HG03095 (cell line): Measurements from ENCODE around the gene MGAT3.

Source experiments
- ATAC-seq: cut with Tn5 transposase; IDR thresholded peaks from one replicate; pipeline ENCODE4 v1.9.1; 2021; ENCODE audit warnings: moderate library complexity; ENCODE audit not compliant: unreplicated experiment

The MGAT3 gene

GRCh38 chr22:39448205-39449054 is 8.4 kb upstream of the MGAT3 start:
- no peak for ATAC-seq

GRCh38 chr22:39449708-39450107 is 7.1 kb upstream of the MGAT3 start:
- ATAC-seq, result no peak

GRCh38 chr22:39450258-39450955 is 6.4 kb upstream of the MGAT3 start:
- ATAC-seq, result no peak

DNA sequence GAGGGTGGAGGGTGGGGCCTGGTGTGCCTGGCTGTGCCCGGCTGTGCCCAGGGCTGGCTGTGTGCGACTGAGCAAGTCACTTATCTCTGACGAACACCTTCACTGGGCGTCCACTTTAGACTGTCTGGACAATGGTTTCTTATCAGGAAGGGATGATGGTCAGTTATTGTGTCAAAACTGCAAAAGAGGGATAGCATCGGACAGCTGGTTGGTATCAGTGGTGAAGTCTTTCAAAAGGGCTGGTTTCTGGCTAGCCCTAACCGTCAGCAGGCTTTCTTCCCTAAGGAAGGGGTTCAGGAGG is 4.1 kb upstream of the MGAT3 start:
- no peak for ATAC-seq

GRCh38 chr22:39453765-39454378 is 2.9 kb upstream of the MGAT3 start:
- ATAC-seq, result no peak

DNA sequence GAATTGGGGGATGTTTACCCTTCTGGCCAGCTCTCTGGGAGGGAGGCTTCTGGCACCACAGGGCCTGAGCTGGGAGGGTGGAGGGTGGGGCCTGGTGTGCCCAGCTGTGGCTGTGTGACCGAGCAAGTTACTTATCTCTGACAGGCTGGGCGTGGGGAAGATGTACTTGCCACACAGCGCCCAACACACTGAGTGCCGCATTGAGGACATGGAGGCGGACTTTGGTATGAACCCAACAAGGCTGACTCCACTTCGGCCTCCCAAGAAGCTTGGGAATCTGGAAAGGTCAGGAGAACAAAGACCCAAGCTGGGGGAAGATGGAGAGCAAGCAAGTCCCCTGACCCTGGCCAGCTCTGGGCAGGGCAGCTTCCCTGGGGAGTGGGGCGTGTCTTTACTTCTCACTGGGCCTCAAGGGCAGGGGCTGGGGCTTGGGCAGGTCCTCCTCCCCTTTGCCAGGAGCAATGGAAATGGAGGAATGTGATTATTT is 2.4 kb upstream of the MGAT3 start:
- no peak for ATAC-seq

DNA sequence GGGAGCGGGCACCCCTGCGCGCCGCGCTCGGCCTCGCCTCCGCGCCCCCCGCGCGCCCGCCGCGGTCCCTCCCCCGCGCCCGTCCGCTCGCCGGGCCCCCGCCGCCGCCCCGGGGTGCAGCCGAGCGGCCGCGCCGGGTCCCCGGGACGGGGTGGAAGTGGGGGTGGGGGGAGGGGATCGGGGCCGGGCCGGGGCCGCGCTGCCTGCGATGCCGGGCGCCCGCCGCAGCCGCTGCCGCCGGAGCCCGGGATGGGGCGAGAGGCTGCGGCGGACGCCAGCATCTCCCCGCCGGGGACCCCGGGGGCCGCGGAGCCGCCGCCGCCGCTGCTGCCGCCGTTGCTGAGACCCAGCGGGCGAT is 365 bp downstream of the MGAT3 start:
- ATAC-seq, result no peak

GRCh38 chr22:39457556-39458443 is 988 bp downstream of the MGAT3 start:
- no peak for ATAC-seq

- no peak for ATAC-seq
Measured at GRCh38 chr22:39458444-39459083, 1.8 kb downstream of the MGAT3 start.

DNA sequence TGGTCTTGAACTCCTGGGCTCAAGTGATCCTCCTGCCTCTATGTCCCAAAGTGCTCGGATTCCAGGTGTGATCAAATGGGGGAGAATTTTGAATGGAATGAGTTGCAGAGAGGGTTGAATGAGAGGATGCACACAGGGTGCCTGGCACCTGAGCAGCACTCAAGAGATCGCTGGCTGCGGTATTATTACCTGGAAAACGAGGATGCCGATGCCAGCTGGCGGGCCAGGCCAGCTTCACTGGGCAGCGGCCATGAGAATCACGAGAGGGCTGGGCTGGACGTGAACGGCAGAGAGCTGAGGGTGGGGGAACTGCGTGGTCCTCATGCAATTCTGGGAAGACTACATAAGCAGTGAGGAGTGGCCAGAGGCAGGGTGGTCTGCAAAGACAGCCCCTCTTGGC is 2.9 kb downstream of the MGAT3 start:
- no peak for ATAC-seq

- no peak for ATAC-seq
Measured at GRCh38 chr22:39462443-39463221, 5.8 kb downstream of the MGAT3 start.

GRCh38 chr22:39463277-39463676 is 6.5 kb downstream of the MGAT3 start:
- no peak for ATAC-seq

DNA sequence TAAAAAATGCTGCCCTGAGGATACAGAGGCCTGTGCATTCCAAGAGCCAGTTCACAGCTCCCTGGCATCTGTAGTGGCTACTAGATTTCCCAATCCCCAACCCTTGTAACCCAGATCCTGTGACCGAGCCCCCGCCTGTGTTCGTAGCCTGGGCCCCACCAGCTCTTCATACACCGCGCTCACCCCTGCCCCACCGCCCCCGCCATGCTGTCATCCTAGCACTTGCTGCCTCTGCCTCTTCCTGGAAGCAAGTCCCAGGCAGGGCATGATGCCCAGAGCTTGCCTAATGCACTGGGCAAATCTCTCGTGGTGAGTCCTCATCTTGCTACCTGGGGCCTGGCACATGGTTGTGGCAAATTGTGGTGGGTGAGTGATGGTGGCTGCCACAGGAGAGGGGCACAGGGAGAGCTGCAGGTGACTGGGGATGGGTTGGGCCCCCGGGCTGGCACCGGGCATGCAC is 7.1 kb downstream of the MGAT3 start:
- ATAC-seq, result no peak

DNA sequence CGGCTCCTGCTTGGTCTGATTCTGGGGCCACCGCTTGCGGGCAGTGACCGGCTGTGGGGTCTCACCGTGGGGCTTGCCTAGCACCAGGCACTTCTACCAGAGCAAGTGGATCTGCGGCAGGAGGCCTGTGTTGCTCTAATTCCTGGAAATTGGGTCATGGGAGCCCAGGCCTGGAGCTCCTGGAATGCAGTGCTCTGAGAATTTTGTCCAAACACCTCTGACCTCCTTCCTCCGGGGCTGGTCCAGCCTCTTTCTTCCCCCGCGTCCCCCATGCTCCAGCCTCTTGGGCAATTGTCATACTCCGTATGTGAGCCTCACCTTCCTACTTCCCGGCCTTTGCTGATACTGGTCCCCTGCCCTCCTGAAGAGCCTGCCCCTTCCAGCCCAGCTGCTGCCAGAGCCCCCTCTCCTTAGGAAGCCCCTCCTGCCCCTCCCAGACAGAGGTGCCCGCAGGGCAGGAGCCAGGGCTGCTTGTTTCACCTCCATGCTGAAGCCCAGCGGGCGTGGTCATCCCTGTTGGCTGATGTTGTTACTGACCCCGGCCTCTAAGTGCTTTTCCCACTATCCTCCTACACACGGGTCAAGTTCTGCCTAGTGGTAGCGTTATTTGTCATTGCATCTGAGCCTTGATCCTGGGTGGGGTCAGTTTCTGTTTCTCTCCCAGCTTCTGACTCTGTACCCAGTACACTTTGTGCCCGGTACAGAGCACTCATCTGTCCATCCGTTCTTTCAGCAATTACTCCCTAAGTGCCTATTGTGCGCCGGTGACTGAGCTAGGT is 9.6 kb downstream of the MGAT3 start:
- no peak for ATAC-seq

DNA sequence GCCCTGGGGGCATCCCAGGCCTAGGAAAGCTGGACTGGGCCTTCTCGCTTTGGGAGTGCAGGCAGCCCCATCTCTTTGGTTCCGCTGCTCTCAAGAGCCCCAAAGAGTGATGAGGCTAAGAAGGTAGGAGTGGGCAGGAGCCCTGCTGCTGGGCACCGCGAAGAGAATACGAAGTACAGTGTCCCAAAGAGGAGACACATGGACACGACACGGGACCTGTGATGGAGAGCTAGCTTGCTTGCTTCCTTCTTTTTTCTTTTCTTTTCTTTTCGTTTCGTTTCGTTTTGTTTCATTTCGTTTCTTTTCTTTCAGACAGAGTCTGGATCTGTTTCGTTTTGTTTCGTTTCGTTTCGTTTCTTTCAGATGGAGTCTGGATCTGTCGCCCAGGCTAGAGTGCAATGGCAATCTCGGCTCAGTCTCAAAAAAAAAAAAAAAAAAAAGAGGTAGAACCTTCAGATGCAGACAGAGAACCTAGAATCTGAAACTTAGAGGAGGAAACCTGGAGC is 10.6 kb downstream of the MGAT3 start:
- no peak for ATAC-seq

DNA sequence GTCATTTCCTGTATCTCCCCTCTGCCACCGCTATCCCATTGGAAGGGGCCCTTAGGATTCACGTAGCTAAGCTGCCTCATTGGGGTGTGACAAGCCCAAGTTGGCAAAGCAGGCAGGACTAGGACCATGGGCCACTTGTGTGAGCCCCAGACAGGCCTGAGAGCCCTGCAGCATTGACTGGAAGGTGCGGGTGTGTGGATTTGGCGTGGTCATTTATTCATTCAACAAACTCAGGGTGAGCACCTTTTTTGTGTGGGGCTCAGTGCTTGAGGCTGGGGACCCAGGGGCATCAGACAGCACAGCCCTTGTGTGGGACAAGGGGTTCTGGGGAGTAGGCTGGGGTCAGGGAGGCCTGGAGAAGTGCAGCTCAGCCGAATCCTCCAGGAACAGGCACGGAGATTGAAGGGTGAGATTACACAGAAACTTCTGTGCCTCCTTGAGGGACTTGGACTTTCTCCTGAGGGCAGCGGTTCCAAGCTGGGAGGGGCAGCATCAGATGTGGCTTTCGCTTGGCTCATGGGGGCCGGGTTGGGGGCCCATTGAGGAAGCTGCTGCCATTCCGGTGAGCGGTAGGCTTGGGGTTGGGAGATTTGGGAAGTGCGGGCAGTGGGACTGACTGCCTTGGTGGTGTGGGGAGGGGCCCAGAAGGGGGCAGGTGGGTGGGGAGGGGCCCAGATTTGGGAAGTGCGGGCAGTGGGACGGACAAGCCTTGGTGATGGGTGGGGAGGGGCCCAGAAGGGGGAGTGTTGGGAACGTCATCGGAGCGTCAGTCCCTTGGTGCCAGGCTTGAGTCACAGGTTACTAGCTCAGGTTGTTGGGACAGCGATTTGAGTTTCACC is 11.9 kb downstream of the MGAT3 start:
- no peak for ATAC-seq

DNA sequence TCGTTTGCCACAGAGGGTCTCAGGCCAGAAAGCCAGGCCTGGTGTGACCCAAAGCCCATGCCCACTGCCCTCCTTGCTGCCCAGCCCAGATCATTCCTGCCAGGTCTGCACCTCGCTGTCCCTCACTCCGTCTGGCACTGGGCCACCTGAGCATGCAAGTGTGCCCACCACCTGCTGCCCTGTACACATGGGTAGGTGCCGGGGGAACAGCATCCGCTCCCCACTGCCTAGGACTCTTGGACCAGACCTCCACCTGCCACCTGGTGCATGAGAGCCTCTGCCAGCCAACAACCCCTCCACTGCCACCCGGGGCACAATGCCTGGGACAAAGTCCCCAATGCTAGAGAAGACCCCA is 12.5 kb downstream of the MGAT3 start:
- ATAC-seq, result no peak
